ENCODE measurements around the gene ADCY4.

The ADCY4 gene

GRCh38 chr14:24271134-24271833 lies 63.6 kb downstream of the ADCY4 start, which contains the start of gene RABGGTA:
RABGGTA (minus strand) TSS chr14:24271597; CDS start chr14:24271115, 482 bp downstream.
- DNase-seq, result peak; percentile 98

- peak; percentile 72 for DNase-seq
Observed at GRCh38 chr14:24270537-24271133, 64.2 kb downstream of the ADCY4 start.

- no peak for DNase-seq
Observed at GRCh38 chr14:24269910-24270536, 64.8 kb downstream of the ADCY4 start.

GRCh38 chr14:24269368-24269767 lies 65.5 kb downstream of the ADCY4 start:
- DNase-seq, result no peak

Data from NCI-H69 (cell line).